ENCODE data around the gene MPV17L.
"Not testable (repeated sequence)": the region's sequence is repeated elsewhere in the genome, so short reads cannot be mapped to it uniquely, and the experiment has no call there.

MPV17L gene

DNA sequence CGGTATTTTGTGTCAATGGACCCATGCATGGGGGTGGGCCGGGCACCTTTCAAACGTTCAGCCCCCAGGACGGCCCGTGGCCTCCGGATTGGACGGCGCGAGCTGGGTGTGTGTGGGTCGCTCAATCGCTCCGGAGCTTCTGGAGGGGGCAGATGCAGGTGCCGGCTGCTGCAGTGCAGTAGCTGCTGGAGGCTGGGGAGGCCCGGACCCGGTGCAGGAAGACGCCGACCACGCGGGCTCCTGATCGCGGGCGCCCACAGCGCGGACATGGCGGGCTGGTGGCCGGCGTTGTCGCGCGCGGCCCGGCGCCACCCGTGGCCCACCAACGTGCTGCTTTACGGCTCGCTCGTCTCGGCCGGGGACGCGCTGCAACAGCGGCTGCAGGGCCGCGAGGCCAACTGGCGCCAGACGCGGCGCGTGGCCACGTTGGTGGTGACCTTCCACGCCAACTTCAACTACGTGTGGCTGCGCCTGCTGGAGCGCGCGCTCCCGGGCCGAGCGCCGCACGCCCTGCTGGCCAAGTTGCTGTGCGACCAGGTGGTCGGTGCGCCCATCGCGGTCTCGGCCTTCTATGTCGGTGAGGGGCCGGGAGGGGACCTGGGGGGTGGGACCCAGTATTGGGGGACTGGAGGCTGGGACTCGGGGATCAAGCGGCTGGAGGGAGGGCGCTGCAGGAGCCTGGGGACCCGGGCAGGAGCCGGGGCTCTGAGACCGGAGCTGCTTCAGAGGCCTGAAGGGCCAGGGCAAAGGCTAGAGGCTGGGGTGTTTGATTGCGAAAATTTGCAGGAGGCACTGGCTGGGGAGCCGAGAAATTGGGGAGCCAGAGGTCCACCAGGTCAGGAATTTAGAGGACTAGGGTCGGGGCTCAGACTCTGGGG is at the start of gene MPV17L:
MPV17L (plus strand) TSS at position 124 of the 878 bp plus-strand sequence; CDS start at position 268, 144 bp downstream.
- not testable (repeated sequence) for H3K4me1 Mint-ChIP-seq (ENCODE audit: low read depth); H3K9me3 Mint-ChIP-seq (ENCODE audit: low read depth); H3K36me3 Mint-ChIP-seq; H3K27ac Mint-ChIP-seq
- H3K27me3 Mint-ChIP-seq: peaks cover 22% of the 10 kb centered on the region
- H3K4me3 Mint-ChIP-seq: peak within 1 kb of the TSS; percentile 47

DNA sequence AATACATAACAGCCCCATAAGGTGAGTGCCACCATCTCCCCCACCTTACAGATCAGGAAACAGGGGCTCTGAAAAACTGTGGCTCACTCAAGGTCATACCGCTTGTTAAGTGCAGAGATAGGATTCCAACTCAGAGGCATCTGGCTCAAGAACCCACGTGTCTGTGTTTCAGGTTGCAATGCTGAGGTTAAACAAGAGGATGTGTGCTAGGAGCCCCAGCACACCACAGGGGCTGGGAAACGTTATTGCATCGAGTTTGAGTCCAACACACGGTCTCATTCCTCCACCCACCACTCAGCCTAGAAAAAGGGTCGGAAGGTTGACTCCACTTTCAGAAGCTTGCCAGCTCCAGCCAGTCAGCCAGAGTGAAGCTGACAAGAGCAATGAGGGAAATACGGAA is 46.8 kb upstream of the MPV17L start:
- H3K27ac Mint-ChIP-seq; H3K36me3 Mint-ChIP-seq; H3K4me1 Mint-ChIP-seq (ENCODE audit: low read depth); H3K27me3 Mint-ChIP-seq; H3K4me3 Mint-ChIP-seq; H3K9me3 Mint-ChIP-seq (ENCODE audit: low read depth): not testable (repeated sequence)

DNA sequence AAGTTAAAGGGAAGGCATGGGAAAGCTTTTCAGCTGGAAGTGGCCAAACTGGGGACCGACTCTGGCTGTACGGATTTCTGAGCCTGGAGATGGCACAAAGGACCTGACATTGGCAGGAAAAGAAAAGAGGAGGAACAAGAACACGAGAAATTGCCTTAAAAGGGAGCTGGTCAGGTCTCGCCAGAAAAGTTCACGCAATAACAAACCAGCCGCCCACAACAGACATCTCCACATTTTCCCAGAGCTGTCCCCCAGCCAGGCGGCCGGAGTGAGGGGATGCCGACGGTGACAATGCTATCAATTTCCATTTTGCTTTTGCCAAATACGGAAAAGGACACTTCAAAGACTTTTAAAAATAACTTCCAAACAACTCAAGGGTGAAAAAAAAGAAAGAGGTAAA is 44.3 kb upstream of the MPV17L start:
- H3K9me3 Mint-ChIP-seq (ENCODE audit: low read depth); H3K36me3 Mint-ChIP-seq; H3K27me3 Mint-ChIP-seq; H3K4me3 Mint-ChIP-seq; H3K27ac Mint-ChIP-seq; H3K4me1 Mint-ChIP-seq (ENCODE audit: low read depth): not testable (repeated sequence)

DNA sequence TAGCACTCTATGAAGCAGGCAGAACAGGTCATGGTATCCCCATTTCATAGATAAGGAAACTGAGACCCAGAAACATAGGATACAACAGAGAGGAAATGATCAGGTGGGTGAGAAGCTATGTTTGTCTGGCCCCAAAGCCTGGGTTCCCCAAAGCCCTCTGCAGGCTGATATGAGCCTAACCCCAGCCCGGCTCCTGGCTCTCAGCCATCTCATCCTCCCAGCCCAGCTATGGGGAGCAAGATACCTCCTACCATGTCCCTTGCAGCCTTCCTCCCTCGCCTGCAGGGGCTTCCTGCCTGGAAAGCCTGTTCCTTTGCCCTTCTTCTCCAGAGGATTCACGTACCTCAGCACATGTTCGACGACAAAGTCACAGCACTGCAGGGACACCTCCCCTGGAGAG is 43.8 kb upstream of the MPV17L start:
- not testable (repeated sequence) for H3K36me3 Mint-ChIP-seq; H3K4me3 Mint-ChIP-seq; H3K27me3 Mint-ChIP-seq; H3K4me1 Mint-ChIP-seq (ENCODE audit: low read depth); H3K9me3 Mint-ChIP-seq (ENCODE audit: low read depth); H3K27ac Mint-ChIP-seq

DNA sequence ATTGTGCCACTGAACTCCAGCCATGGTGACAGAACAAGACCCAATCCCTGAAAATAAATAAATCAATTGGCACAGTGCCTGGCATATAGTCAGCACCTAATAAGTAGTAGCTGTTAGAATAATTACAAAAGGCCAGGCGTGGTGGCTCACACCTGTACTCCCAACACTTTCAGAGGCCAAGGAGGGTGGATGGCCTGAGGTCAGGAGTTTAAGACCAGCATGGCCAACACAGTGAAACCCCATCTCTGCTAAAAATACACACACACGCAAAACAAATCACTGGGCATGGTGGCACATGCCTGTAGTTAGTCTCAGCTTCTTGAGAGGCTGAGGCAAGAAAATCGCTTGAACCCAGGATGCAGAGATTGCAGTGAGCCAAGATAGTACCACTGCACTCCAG is 42.7 kb upstream of the MPV17L start:
- H3K4me3 Mint-ChIP-seq; H3K36me3 Mint-ChIP-seq; H3K27me3 Mint-ChIP-seq; H3K4me1 Mint-ChIP-seq (ENCODE audit: low read depth); H3K27ac Mint-ChIP-seq; H3K9me3 Mint-ChIP-seq (ENCODE audit: low read depth): not testable (repeated sequence)

DNA sequence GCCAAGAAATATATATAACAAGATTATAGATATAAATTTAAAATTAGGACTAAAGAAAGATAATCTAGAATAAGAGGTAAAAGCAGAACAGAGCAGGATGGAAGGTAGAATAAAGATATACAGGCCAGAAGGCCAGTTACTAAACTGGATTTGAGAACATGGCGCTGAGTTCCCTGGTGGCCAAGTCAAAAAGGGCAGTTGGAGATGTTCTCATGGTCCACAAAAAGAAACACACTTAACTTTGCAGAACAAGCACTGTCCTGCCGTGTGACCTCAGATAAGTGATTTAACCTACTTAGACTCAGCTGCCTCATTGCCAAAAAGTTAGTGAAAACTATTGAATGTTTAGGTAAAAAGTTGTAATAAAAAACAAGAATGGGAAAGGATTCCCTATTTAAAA is 40.7 kb upstream of the MPV17L start:
- H3K4me1 Mint-ChIP-seq (ENCODE audit: low read depth); H3K27ac Mint-ChIP-seq; H3K36me3 Mint-ChIP-seq; H3K4me3 Mint-ChIP-seq; H3K9me3 Mint-ChIP-seq (ENCODE audit: low read depth); H3K27me3 Mint-ChIP-seq: not testable (repeated sequence)

DNA sequence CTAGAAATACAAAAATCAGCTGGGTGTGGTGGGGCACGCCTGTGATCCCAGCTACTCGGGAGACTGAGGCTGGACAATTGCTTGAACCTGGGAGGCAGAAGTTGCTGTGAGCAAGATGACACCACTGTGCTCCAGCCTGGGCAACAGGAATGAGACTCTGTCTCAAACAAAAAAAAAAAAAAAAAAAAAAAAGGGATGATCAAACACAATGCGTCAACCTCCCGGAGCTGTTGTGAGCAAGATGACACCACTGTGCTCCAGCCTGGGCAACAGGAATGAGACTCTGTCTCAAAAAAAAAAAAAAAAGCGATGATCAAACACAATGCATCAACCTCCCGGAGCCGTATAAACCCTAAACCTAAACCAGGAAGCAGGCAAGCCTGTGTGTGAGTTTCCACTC is 38.1 kb upstream of the MPV17L start:
- H3K4me1 Mint-ChIP-seq (ENCODE audit: low read depth); H3K36me3 Mint-ChIP-seq; H3K9me3 Mint-ChIP-seq (ENCODE audit: low read depth); H3K27me3 Mint-ChIP-seq; H3K4me3 Mint-ChIP-seq; H3K27ac Mint-ChIP-seq: not testable (repeated sequence)

DNA sequence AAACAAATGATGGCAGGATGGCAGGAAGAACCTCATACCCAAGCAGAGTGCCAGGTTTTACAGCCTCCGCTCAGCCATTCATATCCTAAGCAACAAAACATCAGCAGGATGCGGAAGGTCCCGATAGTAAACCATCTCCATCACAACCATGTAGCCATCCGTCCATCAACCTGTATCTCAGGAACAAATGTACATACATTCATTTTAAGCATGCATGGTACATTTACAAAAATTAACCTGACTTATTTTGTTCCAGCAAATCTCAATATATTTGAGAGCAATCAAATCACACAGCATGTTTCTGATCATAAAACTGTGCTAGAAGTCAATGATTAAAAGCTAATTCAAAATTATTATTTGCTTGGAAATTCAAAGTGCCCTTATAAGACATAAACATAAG is 17.4 kb upstream of the MPV17L start, which contains the start of gene NPIPA5:
NPIPA5 (minus strand) TSS at position 101 of the 400 bp plus-strand sequence; CDS start at position 101, 0 bp downstream.
- not testable (repeated sequence) for H3K27me3 Mint-ChIP-seq; H3K27ac Mint-ChIP-seq; H3K9me3 Mint-ChIP-seq (ENCODE audit: low read depth); H3K4me3 Mint-ChIP-seq; H3K4me1 Mint-ChIP-seq (ENCODE audit: low read depth); H3K36me3 Mint-ChIP-seq

DNA sequence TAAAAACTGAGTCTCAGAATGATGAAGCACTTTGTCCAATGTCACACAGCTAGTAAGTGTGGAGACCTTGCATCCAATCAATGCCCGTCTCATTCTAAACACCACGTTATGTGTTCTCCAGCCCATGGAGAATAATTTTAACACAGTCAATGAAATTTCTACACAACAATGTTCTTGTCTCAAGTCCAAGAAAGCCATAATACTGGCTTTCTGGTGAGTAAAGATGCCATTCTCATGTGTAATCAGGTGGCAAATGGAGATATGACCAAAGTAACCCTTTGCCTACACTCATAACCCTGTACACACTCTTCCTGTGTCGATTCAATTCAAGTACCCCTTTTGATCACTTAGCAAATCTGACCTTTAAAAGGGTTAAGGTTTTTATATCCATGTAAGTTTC is 12.7 kb upstream of the MPV17L start:
- not testable (repeated sequence) for H3K4me1 Mint-ChIP-seq (ENCODE audit: low read depth); H3K27ac Mint-ChIP-seq; H3K27me3 Mint-ChIP-seq; H3K36me3 Mint-ChIP-seq; H3K4me3 Mint-ChIP-seq; H3K9me3 Mint-ChIP-seq (ENCODE audit: low read depth)

DNA sequence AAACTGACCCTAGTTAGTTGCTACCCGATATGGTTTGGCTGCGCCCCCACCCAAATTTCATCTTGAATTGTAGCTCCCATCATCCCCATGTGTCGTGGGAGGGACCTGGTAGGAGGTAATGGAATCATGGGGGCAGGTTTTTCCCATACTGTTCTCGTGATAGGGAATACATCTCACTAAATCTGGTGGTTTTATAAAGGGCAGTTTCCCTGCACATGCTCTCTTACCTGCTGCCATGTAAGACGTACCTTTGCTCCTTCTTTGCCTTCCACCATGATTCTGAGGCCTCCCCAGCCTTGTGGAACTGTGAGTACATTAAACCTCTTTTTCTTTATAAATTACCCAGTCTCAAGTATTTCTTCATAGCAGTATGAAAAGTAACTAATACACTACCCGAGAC is 7.5 kb upstream of the MPV17L start:
- H3K4me3 Mint-ChIP-seq; H3K36me3 Mint-ChIP-seq; H3K9me3 Mint-ChIP-seq (ENCODE audit: low read depth); H3K27me3 Mint-ChIP-seq; H3K4me1 Mint-ChIP-seq (ENCODE audit: low read depth); H3K27ac Mint-ChIP-seq: not testable (repeated sequence)

DNA sequence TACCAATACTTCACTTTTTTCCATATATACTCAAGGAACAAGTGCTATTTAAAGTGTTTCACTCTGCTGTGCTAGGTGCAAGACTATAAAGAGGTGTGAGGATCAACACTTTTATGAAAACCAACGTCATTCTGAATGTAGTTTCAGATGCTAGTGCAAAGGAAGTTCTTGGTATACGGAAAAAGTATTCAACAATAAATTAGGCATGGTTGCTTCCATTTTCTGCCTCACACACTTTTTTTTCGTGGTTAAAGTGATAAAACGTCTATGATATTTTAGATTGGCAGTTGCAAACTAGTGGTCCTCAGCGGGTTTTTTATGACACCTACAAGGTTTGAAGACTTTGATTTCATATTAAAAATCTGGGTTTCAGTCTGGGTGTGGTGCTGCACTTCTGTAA is 5.6 kb upstream of the MPV17L start:
- not testable (repeated sequence) for H3K27ac Mint-ChIP-seq; H3K4me3 Mint-ChIP-seq; H3K4me1 Mint-ChIP-seq (ENCODE audit: low read depth); H3K36me3 Mint-ChIP-seq; H3K9me3 Mint-ChIP-seq (ENCODE audit: low read depth)
- H3K27me3 Mint-ChIP-seq: peaks cover 10% of the 10 kb centered on the region

DNA sequence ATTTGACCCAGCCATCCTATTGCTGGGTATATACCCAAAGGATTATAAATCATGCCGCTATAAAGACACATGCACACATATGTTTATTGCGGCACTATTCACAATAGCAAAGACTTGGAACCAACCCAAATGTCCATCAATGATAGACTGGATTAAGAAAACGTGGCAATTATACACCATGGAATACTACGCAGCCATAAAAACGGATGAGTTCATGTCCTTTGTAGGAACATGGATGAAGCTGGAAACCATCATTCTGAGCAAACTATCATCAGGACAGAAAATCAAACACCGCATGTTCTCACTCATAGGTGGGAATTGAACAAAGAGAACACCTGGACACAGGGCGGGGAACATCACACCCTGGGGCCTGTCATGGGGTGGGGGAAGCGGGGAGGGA is 2.5 kb upstream of the MPV17L start:
- not testable (repeated sequence) for H3K27ac Mint-ChIP-seq; H3K4me3 Mint-ChIP-seq; H3K36me3 Mint-ChIP-seq; H3K4me1 Mint-ChIP-seq (ENCODE audit: low read depth); H3K9me3 Mint-ChIP-seq (ENCODE audit: low read depth)
- H3K27me3 Mint-ChIP-seq: peaks cover 18% of the 10 kb centered on the region

DNA sequence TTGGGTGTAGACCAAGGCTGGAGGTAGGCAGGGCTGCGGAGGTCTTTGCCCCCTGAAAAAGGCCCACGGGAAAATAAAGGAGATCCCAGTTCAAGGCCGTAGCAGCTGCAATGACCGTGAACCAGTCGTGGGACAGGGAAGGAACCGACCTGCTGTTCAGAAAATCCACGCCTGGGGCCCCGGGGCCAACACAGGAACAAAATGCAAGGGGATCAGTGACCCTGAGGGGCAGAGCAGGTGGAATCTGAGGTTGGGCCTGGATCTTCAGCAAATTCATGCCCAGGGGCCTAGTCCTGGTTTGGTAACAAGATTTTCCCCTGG is 915 bp downstream of the MPV17L start:
- H3K4me1 Mint-ChIP-seq (ENCODE audit: low read depth); H3K9me3 Mint-ChIP-seq (ENCODE audit: low read depth); H3K36me3 Mint-ChIP-seq; H3K27ac Mint-ChIP-seq: not testable (repeated sequence)
- H3K4me3 Mint-ChIP-seq: peak overlapping the region; percentile 47
- H3K27me3 Mint-ChIP-seq: peaks cover 19% of the 10 kb centered on the region

DNA sequence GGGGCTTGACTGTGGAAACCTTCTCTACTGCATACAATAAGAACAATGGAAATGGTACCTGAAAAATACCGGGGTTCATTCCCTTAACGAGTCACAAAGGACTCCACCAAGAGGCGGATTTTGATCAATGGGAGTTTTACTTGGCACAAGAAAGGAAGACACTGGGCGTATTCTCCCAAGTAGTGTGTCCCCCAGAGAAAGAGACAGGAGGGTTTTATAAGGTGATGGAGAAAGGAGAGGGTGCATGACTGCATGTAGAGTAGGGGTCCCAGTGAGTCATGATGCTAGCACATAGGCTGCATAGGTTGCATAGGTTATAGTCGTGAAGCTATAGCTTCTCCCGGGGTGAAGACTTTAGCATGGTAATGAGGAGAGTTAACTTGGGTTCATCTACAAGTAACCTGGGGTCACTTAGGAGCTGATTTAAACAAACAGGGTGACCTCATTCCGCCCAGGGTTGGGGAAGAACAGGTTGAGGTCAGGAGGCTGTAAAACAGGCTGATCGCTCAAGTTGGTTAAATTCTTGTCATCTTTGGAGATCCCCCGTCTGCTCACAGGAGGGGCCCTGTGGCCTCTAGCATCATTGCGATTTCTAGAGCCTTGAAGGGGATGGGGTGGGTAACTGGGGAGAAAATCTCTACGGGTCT is 1.5 kb downstream of the MPV17L start:
- H3K36me3 Mint-ChIP-seq: no peaks in the 10 kb centered on the region
- peaks cover 19% of the 10 kb centered on the region for H3K27me3 Mint-ChIP-seq
- H3K9me3 Mint-ChIP-seq (ENCODE audit: low read depth): no peaks in the 10 kb centered on the region
- no peak overlapping the region for H3K4me3 Mint-ChIP-seq
- H3K4me1 Mint-ChIP-seq (ENCODE audit: low read depth): no peaks in the 10 kb centered on the region
- no peak overlapping the region for H3K27ac Mint-ChIP-seq

DNA sequence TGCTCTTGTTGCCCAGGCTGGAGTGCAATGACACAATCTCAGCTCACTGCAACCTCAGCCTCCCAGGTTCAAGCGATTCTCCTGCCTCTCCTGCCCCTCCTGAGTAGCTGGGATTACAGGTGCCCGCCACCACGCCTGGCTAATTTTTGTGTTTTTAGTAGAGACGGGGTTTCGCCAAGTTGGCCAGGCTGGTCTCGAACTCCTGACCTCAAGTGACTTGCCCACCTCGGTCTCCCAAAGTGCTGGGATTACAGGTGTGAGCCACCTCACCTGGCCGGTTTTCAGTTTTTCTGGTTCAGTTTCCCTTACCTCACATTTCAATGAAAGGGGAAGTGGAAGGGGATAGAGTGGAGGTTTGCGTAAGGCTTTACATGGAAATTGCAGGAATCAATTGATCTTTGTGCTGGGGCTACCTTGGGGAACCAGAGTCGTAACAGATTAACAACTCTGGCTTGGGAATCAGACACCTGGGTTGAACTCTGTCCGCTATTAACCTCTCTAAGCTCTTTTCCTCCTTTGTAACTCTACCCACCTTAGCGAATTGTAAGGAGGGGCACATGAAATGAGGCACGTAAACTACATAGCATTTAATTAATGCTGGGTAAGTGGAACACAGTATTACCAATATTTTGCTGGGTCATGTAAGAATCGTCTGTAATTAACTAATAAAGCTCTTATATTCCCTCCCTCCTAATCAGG is 3.2 kb downstream of the MPV17L start:
- Mint-ChIP-seq H3K4me1 (ENCODE audit: low read depth) (no peaks in the 10 kb centered on the region), H3K4me3 (no peak overlapping the region), H3K36me3 (no peaks in the 10 kb centered on the region), H3K27me3 (peaks cover 15% of the 10 kb centered on the region), H3K9me3 (ENCODE audit: low read depth) (no peaks in the 10 kb centered on the region), H3K27ac (no peak overlapping the region)

DNA sequence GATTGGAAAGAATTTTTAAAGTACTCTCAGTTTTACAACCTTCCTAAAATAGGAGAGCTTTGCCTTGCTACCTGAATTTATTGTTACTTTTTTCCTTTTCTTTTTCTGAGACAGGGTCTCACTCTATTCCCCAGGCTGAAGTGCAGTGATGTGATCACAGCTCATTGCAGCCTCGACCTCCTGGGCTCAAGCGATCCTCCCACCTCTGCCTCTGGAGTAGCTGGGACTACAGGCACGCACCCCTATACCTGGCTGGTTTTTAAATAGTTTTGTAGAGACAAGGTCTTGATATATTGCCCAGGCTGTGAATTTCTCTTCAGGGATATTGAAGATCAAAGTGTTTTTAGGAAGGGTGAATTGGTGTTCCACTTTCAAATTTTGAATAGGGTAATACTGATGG is 3.8 kb downstream of the MPV17L start:
- Mint-ChIP-seq H3K36me3 (no peaks in the 10 kb centered on the region), H3K27me3 (peaks cover 13% of the 10 kb centered on the region), H3K4me1 (ENCODE audit: low read depth) (no peaks in the 10 kb centered on the region), H3K27ac (no peak overlapping the region), H3K9me3 (ENCODE audit: low read depth) (no peaks in the 10 kb centered on the region), H3K4me3 (no peak overlapping the region)

Measured in activated naive CD8-positive, alpha-beta T cell (primary cell).